Neural progenitor cell (in vitro differentiated cells): ENCODE results near the gene OPN1SW. TPM values are rescaled to one million over a fixed set of nuclear protein-coding genes. Genes with fewer than 3 reads are reported as not detected.

ENCODE experiments used
- DNase-seq: peaks from one replicate; pipeline ENCODE4 v3.0.0-alpha.2; 2016; ENCODE audit warnings: low spot score
- H2AFZ ChIP-seq: fragments of 200-600 bp; sonication (generic); replicated peaks from 2 replicates; pipeline ENCODE4 v1.6.1; 2016; ENCODE audit warnings: antibody characterized with exemption
- H3F3A ChIP-seq: fragments of 200-600 bp; sonication (generic); 2 replicates; pipeline ENCODE4 v1.6.1; 2016; ENCODE audit warnings: antibody characterized with exemption, low read depth
- H3K27ac ChIP-seq: fragments of 200-600 bp; sonication (generic); 2 replicates; pipeline ENCODE4 v1.5.1; 2016; ENCODE audit warnings: mild to moderate bottlenecking
- H3K27me3 ChIP-seq: fragments of 200-600 bp; sonication (generic); 2 replicates; pipeline ENCODE4 v1.6.1; 2016; ENCODE audit warnings: mild to moderate bottlenecking, moderate library complexity
- H3K36me3 ChIP-seq: fragments of 200-600 bp; sonication (generic); 2 replicates; pipeline ENCODE4 v1.5.1; 2016
- H3K4me1 ChIP-seq: fragments of 200-600 bp; sonication (generic); 2 replicates; pipeline ENCODE4 v1.6.1; 2016; ENCODE audit warnings: mixed run types
- H3K4me2 ChIP-seq: fragments of 200-600 bp; sonication (generic); 2 replicates; pipeline ENCODE4 v1.6.1; 2016
- H3K4me3 ChIP-seq: fragments of 200-600 bp; sonication (generic); 2 replicates; pipeline ENCODE4 v1.5.1; 2016
- H3K79me2 ChIP-seq: fragments of 200-600 bp; sonication (generic); 2 replicates; pipeline ENCODE4 v1.6.1; 2016; ENCODE audit warnings: low read depth
- H3K9ac ChIP-seq: fragments of 200-600 bp; sonication (generic); 2 replicates; pipeline ENCODE4 v1.6.1; 2016
- H3K9me3 ChIP-seq: fragments of 200-600 bp; sonication (generic); 2 replicates; pipeline ENCODE4 v1.5.1; 2016; ENCODE audit warnings: low read depth
- H4K20me1 ChIP-seq: fragments of 200-600 bp; sonication (generic); 2 replicates; pipeline ENCODE4 v1.6.1; 2016; ENCODE audit warnings: low read depth
- H3K27ac Mint-ChIP-seq: 3 replicates; pipeline ENCODE4 v1.8.0; 2021; ENCODE audit warnings: mixed read lengths
- H3K27me3 Mint-ChIP-seq: 2 replicates; pipeline ENCODE4 v1.8.0; 2022; ENCODE audit warnings: low read depth, mild to moderate bottlenecking, inconsistent platforms, moderate library complexity, mixed read lengths; ENCODE audit not compliant: insufficient read depth
- H3K36me3 Mint-ChIP-seq: 3 replicates; pipeline ENCODE4 v1.8.0; 2021; ENCODE audit warnings: mixed read lengths
- H3K4me1 Mint-ChIP-seq: 3 replicates; pipeline ENCODE4 v1.8.0; 2021; ENCODE audit warnings: mixed read lengths
- H3K4me3 Mint-ChIP-seq: 3 replicates; pipeline ENCODE4 v1.8.0; 2021; ENCODE audit warnings: mild to moderate bottlenecking, moderate library complexity, mixed read lengths
- H3K9me3 Mint-ChIP-seq: 3 replicates; pipeline ENCODE4 v1.8.0; 2020; ENCODE audit warnings: mixed read lengths
- EZH2 ChIP-seq: fragments of 200-600 bp; sonication (generic); IDR thresholded peaks from 2 replicates; pipeline ENCODE4 v1.6.1; 2017; ENCODE audit warnings: antibody characterized with exemption, mild to moderate bottlenecking, moderate library complexity
- EZH2phosphoT487 ChIP-seq: fragments of 200-600 bp; sonication (generic); IDR thresholded peaks from 2 replicates; pipeline ENCODE4 v1.6.1; 2017; ENCODE audit warnings: antibody characterized with exemption
- total RNA-seq: library from RNA; depleted of rRNA; stranded (reverse); fragments of >200 nt; gene quantifications from 2 replicates; pipeline ENCODE4 v1.2.3, GENCODE V29; 2015; ENCODE audit warnings: low replicate concordance
- TF ChIP-seq, protein P1 (sequence below): fragments of 200-600 bp; sonication (generic); IDR thresholded peaks from 2 replicates; pipeline ENCODE4 v1.5.1; 2017; ENCODE audit warnings: antibody characterized with exemption, mild to moderate bottlenecking

OPN1SW gene
- total RNA-seq, 1 donor from 2014 or later: not detected

DNA sequence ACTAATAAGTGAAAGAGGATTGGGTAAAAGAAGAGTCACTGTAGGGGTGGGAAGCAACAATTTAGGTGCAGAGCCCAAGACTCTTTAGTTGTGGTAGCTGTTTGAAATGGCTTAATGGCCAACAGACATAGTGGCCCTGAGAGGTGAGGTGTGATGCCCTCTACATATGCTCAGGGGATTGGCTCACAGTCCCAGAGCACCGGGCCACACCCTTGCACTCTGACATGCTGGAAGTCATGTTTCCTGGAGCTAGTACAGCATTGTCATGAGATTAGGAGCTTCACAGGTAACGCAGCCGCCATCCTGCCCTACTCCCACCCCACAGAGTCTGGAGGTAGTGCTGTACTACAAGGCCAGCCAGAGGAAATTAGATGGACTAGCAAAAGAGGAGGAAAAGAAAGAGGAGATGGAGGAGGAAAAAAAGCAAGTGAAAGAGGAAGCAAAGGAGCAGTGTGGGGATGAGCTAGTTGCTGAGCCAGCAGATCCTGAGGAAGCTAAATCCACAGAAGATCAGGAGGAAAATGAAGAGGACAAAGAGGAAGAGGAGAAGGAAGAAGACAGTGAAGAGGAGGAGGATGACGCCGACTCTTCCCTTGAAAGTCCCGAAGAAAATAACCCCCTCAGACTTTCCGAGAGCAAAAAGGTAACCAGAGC lies 39.8 kb upstream of the OPN1SW start:
- Histone ChIP-seq H3F3A (peaks cover 20% of the 10 kb centered on the region), H3K27ac (no peak overlapping the region), H3K9ac (no peak overlapping the region), H3K4me2 (no peak overlapping the region), H3K79me2 (no peaks in the 10 kb centered on the region), H3K4me1 (peaks cover 27% of the 10 kb centered on the region), H3K4me3 (no peak overlapping the region), H2AFZ (no peak overlapping the region), H3K36me3 (no peaks in the 10 kb centered on the region), H3K27me3 (no peaks in the 10 kb centered on the region), H3K9me3 (no peaks in the 10 kb centered on the region), H4K20me1 (peaks cover 17% of the 10 kb centered on the region)
- H3K36me3 Mint-ChIP-seq: peaks cover 6% of the 10 kb centered on the region
- TF ChIP-seq EZH2phosphoT487 (no peak), EZH2 (no peak)
- TF ChIP-seq, protein P1, sequence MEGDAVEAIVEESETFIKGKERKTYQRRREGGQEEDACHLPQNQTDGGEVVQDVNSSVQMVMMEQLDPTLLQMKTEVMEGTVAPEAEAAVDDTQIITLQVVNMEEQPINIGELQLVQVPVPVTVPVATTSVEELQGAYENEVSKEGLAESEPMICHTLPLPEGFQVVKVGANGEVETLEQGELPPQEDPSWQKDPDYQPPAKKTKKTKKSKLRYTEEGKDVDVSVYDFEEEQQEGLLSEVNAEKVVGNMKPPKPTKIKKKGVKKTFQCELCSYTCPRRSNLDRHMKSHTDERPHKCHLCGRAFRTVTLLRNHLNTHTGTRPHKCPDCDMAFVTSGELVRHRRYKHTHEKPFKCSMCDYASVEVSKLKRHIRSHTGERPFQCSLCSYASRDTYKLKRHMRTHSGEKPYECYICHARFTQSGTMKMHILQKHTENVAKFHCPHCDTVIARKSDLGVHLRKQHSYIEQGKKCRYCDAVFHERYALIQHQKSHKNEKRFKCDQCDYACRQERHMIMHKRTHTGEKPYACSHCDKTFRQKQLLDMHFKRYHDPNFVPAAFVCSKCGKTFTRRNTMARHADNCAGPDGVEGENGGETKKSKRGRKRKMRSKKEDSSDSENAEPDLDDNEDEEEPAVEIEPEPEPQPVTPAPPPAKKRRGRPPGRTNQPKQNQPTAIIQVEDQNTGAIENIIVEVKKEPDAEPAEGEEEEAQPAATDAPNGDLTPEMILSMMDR: no peak
- no peak overlapping the region for H3K27ac Mint-ChIP-seq
- no peak overlapping the region for H3K4me3 Mint-ChIP-seq
- H3K4me1 Mint-ChIP-seq: no peaks in the 10 kb centered on the region
- no peaks in the 10 kb centered on the region for H3K9me3 Mint-ChIP-seq
- no peak for DNase-seq
- no peaks in the 10 kb centered on the region for H3K27me3 Mint-ChIP-seq

GRCh38 chr7:128814499-128814898 lies 38.9 kb upstream of the OPN1SW start:
- Histone ChIP-seq H3K4me3 (no peak overlapping the region), H3K4me2 (no peak overlapping the region), H3K4me1 (peaks cover 27% of the 10 kb centered on the region), H3K27ac (no peak overlapping the region), H4K20me1 (peaks cover 17% of the 10 kb centered on the region), H2AFZ (no peak overlapping the region), H3K9me3 (no peaks in the 10 kb centered on the region), H3K36me3 (no peaks in the 10 kb centered on the region), H3F3A (peaks cover 23% of the 10 kb centered on the region), H3K79me2 (no peaks in the 10 kb centered on the region), H3K9ac (no peak overlapping the region), H3K27me3 (no peaks in the 10 kb centered on the region)
- no peak for DNase-seq
- H3K36me3 Mint-ChIP-seq: peaks cover 10% of the 10 kb centered on the region
- no peaks in the 10 kb centered on the region for H3K4me1 Mint-ChIP-seq
- no peaks in the 10 kb centered on the region for H3K27me3 Mint-ChIP-seq
- TF ChIP-seq EZH2phosphoT487: no peak
- TF ChIP-seq, protein P1: no peak
- no peak for TF ChIP-seq EZH2
- H3K9me3 Mint-ChIP-seq: no peaks in the 10 kb centered on the region
- no peak overlapping the region for H3K4me3 Mint-ChIP-seq
- no peak overlapping the region for H3K27ac Mint-ChIP-seq

DNA sequence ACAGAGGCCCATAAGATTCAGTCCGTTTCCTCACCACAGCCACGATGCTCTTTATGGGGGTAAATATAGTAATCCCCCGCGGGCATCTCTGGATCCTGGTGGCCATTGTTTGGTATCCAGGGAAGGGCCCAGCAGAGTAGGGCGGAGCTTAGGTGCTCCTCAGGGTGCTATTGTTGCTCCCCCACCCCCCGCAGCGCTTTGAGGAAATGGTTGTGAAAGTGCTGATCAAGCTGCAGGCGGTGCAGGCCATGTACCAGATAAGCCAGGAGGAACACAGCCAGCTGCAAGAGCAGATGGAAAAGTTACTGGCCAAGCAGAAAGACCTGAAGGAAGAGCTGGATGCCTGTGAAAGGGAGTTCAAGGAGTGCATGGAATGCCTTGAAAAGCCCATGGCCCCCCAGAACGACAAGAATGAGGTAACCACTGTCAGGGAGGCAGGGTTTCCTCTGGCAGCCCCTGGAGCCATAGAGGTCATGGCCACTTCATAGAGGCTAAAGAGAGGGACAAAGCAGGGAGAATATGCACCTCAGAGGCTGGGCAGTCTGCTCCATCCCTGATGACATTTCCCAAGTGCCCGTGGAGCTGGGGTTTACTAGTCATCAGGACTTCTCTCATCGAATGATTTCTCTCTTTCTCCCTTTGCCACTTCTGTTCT lies 37.0 kb upstream of the OPN1SW start:
- no peak overlapping the region for H3K4me3 Mint-ChIP-seq
- TF ChIP-seq, protein P1: no peak
- TF ChIP-seq EZH2phosphoT487: no peak
- no peak for TF ChIP-seq EZH2
- no peak overlapping the region for H3K27ac Mint-ChIP-seq
- Histone ChIP-seq H3K27me3 (no peaks in the 10 kb centered on the region), H3K27ac (no peak overlapping the region), H3K9me3 (no peaks in the 10 kb centered on the region), H3K79me2 (no peaks in the 10 kb centered on the region), H3K36me3 (no peaks in the 10 kb centered on the region), H3K4me3 (no peak overlapping the region), H3F3A (peaks cover 25% of the 10 kb centered on the region), H3K4me2 (peak overlapping the region; percentile 2), H2AFZ (no peak overlapping the region), H4K20me1 (peaks cover 17% of the 10 kb centered on the region), H3K9ac (no peak overlapping the region), H3K4me1 (peaks cover 27% of the 10 kb centered on the region)
- H3K27me3 Mint-ChIP-seq: no peaks in the 10 kb centered on the region
- no peaks in the 10 kb centered on the region for H3K4me1 Mint-ChIP-seq
- H3K36me3 Mint-ChIP-seq: peaks cover 14% of the 10 kb centered on the region
- DNase-seq: peak; percentile 36
- H3K9me3 Mint-ChIP-seq: no peaks in the 10 kb centered on the region
